Ovary (tissue), 9 donors: ENCODE measurements around the gene FHOD3. TPM values are rescaled to one million over a fixed set of nuclear protein-coding genes. Genes with fewer than 3 reads are reported as not detected.

Experiments
- DNase-seq, 5 donors: peaks; one replicate each; pipeline ENCODE4 v3.0.0-alpha.2; 2019 to 2020
- H3K27ac ChIP-seq, 2 donors: fragments of 200-600 bp; one replicate each; pipeline versions ENCODE4 v1.5.1 to v1.8.0; 2019 to 2022
- H3K27me3 ChIP-seq: fragments of 200-600 bp; one replicate; pipeline ENCODE4 v1.8.0; 2022
- H3K36me3 ChIP-seq: fragments of 200-600 bp; sonication (generic); one replicate; pipeline ENCODE4 v1.5.1; 2019
- H3K4me1 ChIP-seq: one replicate; pipeline ENCODE4 v1.8.1; 2013; ENCODE audit warnings: mild to moderate bottlenecking, moderate library complexity; ENCODE audit not compliant: insufficient read depth
- H3K4me3 ChIP-seq: fragments of 200-600 bp; sonication (generic); one replicate; pipeline ENCODE4 v1.5.1; 2017
- H3K9me3 ChIP-seq, 2 donors: fragments of 200-600 bp in 1 of 2; sonication (generic) in 1 of 2; one replicate each; pipeline versions ENCODE4 v1.5.1 to v1.8.1; 2013 to 2019; ENCODE audit warnings: mild to moderate bottlenecking in 1 of 2, moderate library complexity in 1 of 2
- CTCF ChIP-seq, 3 donors: fragments of 450-650 bp in 2 of 3; fragments of 200-600 bp in 1 of 3; IDR thresholded peaks; one replicate each; pipeline versions ENCODE4 v1.5.1 to v1.8.0; 2016 to 2022; ENCODE audit warnings: antibody characterized with exemption in 3 of 3, mild to moderate bottlenecking in 1 of 3
- EP300 ChIP-seq: sonication (generic); formaldehyde crosslinking; IDR thresholded peaks from one replicate; pipeline ENCODE4 v1.6.1; 2017; ENCODE audit warnings: antibody characterized with exemption
- POLR2A ChIP-seq: fragments of 450-650 bp; IDR thresholded peaks from one replicate; pipeline ENCODE4 v1.6.1; 2017; ENCODE audit warnings: antibody characterized with exemption, mild to moderate bottlenecking, moderate library complexity
- WGBS, 3 donors: extraction: QIAGEN DNeasy Blood & Tissue Kit in 1 of 3; methylation state at CpG; one replicate each; pipeline versions ENCODE4 v1.1.5 to v1.1.7; 2013 to 2017; 5-methylcytosine and 5-hydroxymethylcytosine counted together
- intact Hi-C, 4 donors: fragments of 100-400 bp; cut with DNase I; formaldehyde crosslinking; loops; one replicate each; pipeline versions ENCODE4 v1.11.0 to v1.15.1; 2022 to 2023
- polyA plus RNA-seq, 2 donors: library from polyadenylated mRNA; stranded (reverse); fragments of 200-250 nt in 1 of 2; fragments of 350-450 nt in 1 of 2; fragmentation: Illumina TruSeq in 1 of 2; extraction: RNeasy Lipid Tissue Mini Kit (QIAGEN cat#74804) in 1 of 2; gene quantifications; one replicate each; pipeline ENCODE4 v1.2.3, GENCODE V29; 2013 to 2014
- total RNA-seq, 7 donors: library from RNA; depleted of rRNA in 2 of 7; stranded (reverse); fragments of >200 nt in 2 of 7; fragmentation: NEBNext Ultra II Directional in 3 of 7; extraction: Animal tissue kit (Norgen Biotek cat#: 25700) in 3 of 7; gene quantifications; one replicate each; pipeline versions ENCODE4 v1.1.0 to v1.2.4, GENCODE V29; 2016 to 2023
- donor health status: DM: no; HTN: no; CAD: no; lungs with moderate emphysema.
- donor health status: DM: no; HTN: no; CAD: no.
- donor health status: Bipolar disorder and iron deficiency.
- donor health status: DM: yes; HTN: yes; CAD: no.
- donor health status: DM: no; HTN: no; CAD: no.
- donor health status: DM: yes; HTN: yes; CAD: no.

Gene FHOD3
- total and polyA plus RNA-seq, 9 donors = 3.5 to 62.5 (median 11.0) TPM

- TF ChIP-seq CTCF (IDR thresholded peaks at IDR 0.05) = no peak
- TF ChIP-seq POLR2A = no peak
- TF ChIP-seq EP300 = no peak
- intact Hi-C loops = no loop called here
- 79 to 89% (median 87%) methylated on average over 10 of the region's 10 CpGs for WGBS, 3 donors
- DNase-seq = no peak
- no peaks in the 10 kb centered on the region for H3K36me3 ChIP-seq
- H3K4me3 ChIP-seq = no peak overlapping the region
- H3K27ac ChIP-seq = no peak overlapping the region
- H3K4me1 ChIP-seq = no peaks in the 10 kb centered on the region
- no peaks in the 10 kb centered on the region for H3K27me3 ChIP-seq
- no peaks in the 10 kb centered on the region for H3K9me3 ChIP-seq
Observed at GRCh38 chr18:36255072-36255698, 42.3 kb upstream of the FHOD3 start.

GRCh38 chr18:36256094-36256493 is 41.4 kb upstream of the FHOD3 start:
- H3K27me3 ChIP-seq = no peaks in the 10 kb centered on the region
- WGBS, 3 donors = 84 to 89% (median 89%) methylated on average over 7 of the region's 7 CpGs
- intact Hi-C loops = no loop called here
- no peak overlapping the region for H3K27ac ChIP-seq
- no peak for TF ChIP-seq POLR2A
- TF ChIP-seq EP300 = no peak
- no peak for TF ChIP-seq CTCF (IDR thresholded peaks at IDR 0.05)
- H3K9me3 ChIP-seq = no peaks in the 10 kb centered on the region
- no peak overlapping the region for H3K4me3 ChIP-seq
- H3K36me3 ChIP-seq = no peaks in the 10 kb centered on the region
- H3K4me1 ChIP-seq = no peaks in the 10 kb centered on the region
- no peak for DNase-seq

GRCh38 chr18:36262971-36263370 is 34.5 kb upstream of the FHOD3 start:
- no peak for DNase-seq
- H3K4me1 ChIP-seq = peaks cover 6% of the 10 kb centered on the region
- H3K4me3 ChIP-seq = no peak overlapping the region
- TF ChIP-seq CTCF (IDR thresholded peaks at IDR 0.05) (no peak), EP300 (no peak), POLR2A (no peak)
- H3K9me3 ChIP-seq = no peaks in the 10 kb centered on the region
- no peak overlapping the region for H3K27ac ChIP-seq
- WGBS, 3 donors = 89 to 93% (median 90%) methylated on average over 1 of the region's 1 CpG
- no peaks in the 10 kb centered on the region for H3K27me3 ChIP-seq
- no peaks in the 10 kb centered on the region for H3K36me3 ChIP-seq
- intact Hi-C loops = no loop called here

GRCh38 chr18:36264283-36264682 is 33.2 kb upstream of the FHOD3 start:
- 76 to 95% (median 84%) methylated on average over 8 of the region's 8 CpGs for WGBS, 3 donors
- H3K9me3 ChIP-seq = no peaks in the 10 kb centered on the region

More at GRCh38 chr18:36264283-36264682, 33.2 kb upstream of the FHOD3 start:
- no peaks in the 10 kb centered on the region for H3K36me3 ChIP-seq
- TF ChIP-seq CTCF (IDR thresholded peaks at IDR 0.05) = no peak
- no peak for TF ChIP-seq EP300
- TF ChIP-seq POLR2A = no peak
- H3K27ac ChIP-seq = no peak overlapping the region
- no peak for DNase-seq
- H3K27me3 ChIP-seq = no peaks in the 10 kb centered on the region
- intact Hi-C loops = no loop called here
- H3K4me3 ChIP-seq = no peak overlapping the region
- peaks cover 6% of the 10 kb centered on the region for H3K4me1 ChIP-seq
